CD4-positive, alpha-beta T cell treated with Interleukin-4 for 1 hour (primary cell): ENCODE results near the gene FASTKD2.

Source experiments
- DNase-seq, 2 donors: peaks; one replicate each; pipeline ENCODE4 v3.0.0-alpha.2; 2020 to 2022

Gene FASTKD2

GRCh38 chr2:206840999-206841398, 75.6 kb downstream of the FASTKD2 start:
- no peak for DNase-seq
